Measurements from ENCODE around the gene MCC.

Gene MCC

GRCh38 chr5:113151641-113152379 lies 336.4 kb downstream of the MCC start:
- DNase-seq (ENCODE audit: low spot score in 2 of 2) (no peak), ATAC-seq (replicated peaks; ENCODE audit: extremely low read depth, poor library complexity, severe bottlenecking) (no peak)
- H3K27me3 Mint-ChIP-seq = peaks cover 6% of the 10 kb centered on the region
- H3K4me3 Mint-ChIP-seq = no peak overlapping the region
- no peaks in the 10 kb centered on the region for H3K4me1 Mint-ChIP-seq
- peaks cover 1% of the 10 kb centered on the region for H3K36me3 Mint-ChIP-seq (ENCODE audit: insufficient read depth)
- H3K9me3 Mint-ChIP-seq = no peaks in the 10 kb centered on the region
- H3K27ac Mint-ChIP-seq (ENCODE audit: low read depth) = no peak overlapping the region

- Mint-ChIP-seq H3K4me1 (no peaks in the 10 kb centered on the region), H3K9me3 (no peaks in the 10 kb centered on the region), H3K27ac (ENCODE audit: low read depth) (no peak overlapping the region), H3K36me3 (ENCODE audit: insufficient read depth) (peaks cover 2% of the 10 kb centered on the region), H3K27me3 (peaks cover 6% of the 10 kb centered on the region), H3K4me3 (no peak overlapping the region)
- no peak for DNase-seq (ENCODE audit: low spot score in 2 of 2)
- ATAC-seq (replicated peaks; ENCODE audit: extremely low read depth, poor library complexity, severe bottlenecking) = no peak
These were observed 337.4 kb downstream of the MCC start for GRCh38 chr5:113150821-113151220.

GRCh38 chr5:113150221-113150620 lies 338.0 kb downstream of the MCC start:
- no peak overlapping the region for H3K27ac Mint-ChIP-seq (ENCODE audit: low read depth)
- H3K4me3 Mint-ChIP-seq = no peak overlapping the region
- DNase-seq (ENCODE audit: low spot score in 2 of 2) (no peak), ATAC-seq (replicated peaks; ENCODE audit: extremely low read depth, poor library complexity, severe bottlenecking) (no peak)
- peaks cover 6% of the 10 kb centered on the region for H3K27me3 Mint-ChIP-seq
- H3K9me3 Mint-ChIP-seq = no peaks in the 10 kb centered on the region
- no peaks in the 10 kb centered on the region for H3K4me1 Mint-ChIP-seq
- H3K36me3 Mint-ChIP-seq (ENCODE audit: insufficient read depth) = peaks cover 2% of the 10 kb centered on the region

GRCh38 chr5:113147537-113147936 lies 340.7 kb downstream of the MCC start:
- peaks cover 2% of the 10 kb centered on the region for H3K36me3 Mint-ChIP-seq (ENCODE audit: insufficient read depth)
- H3K4me1 Mint-ChIP-seq = no peaks in the 10 kb centered on the region
- peaks cover 6% of the 10 kb centered on the region for H3K27me3 Mint-ChIP-seq
- H3K9me3 Mint-ChIP-seq = no peaks in the 10 kb centered on the region
- DNase-seq (ENCODE audit: low spot score in 2 of 2) (no peak), ATAC-seq (replicated peaks; ENCODE audit: extremely low read depth, poor library complexity, severe bottlenecking) (no peak)
- no peak overlapping the region for H3K4me3 Mint-ChIP-seq
- H3K27ac Mint-ChIP-seq (ENCODE audit: low read depth) = no peak overlapping the region

- no peak for DNase-seq (ENCODE audit: low spot score in 2 of 2)
- no peak overlapping the region for H3K4me3 Mint-ChIP-seq
- H3K4me1 Mint-ChIP-seq = no peaks in the 10 kb centered on the region
- ATAC-seq (replicated peaks; ENCODE audit: extremely low read depth, poor library complexity, severe bottlenecking) = no peak
- H3K36me3 Mint-ChIP-seq (ENCODE audit: insufficient read depth) = peaks cover 2% of the 10 kb centered on the region
- no peaks in the 10 kb centered on the region for H3K9me3 Mint-ChIP-seq
- H3K27ac Mint-ChIP-seq (ENCODE audit: low read depth) = no peak overlapping the region
- peaks cover 6% of the 10 kb centered on the region for H3K27me3 Mint-ChIP-seq
These were observed 341.1 kb downstream of the MCC start for GRCh38 chr5:113147101-113147508.

GRCh38 chr5:113145757-113146387 lies 342.4 kb downstream of the MCC start:
- peaks cover 2% of the 10 kb centered on the region for H3K36me3 Mint-ChIP-seq (ENCODE audit: insufficient read depth)
- peaks cover 6% of the 10 kb centered on the region for H3K27me3 Mint-ChIP-seq
- no peaks in the 10 kb centered on the region for H3K4me1 Mint-ChIP-seq
- no peaks in the 10 kb centered on the region for H3K9me3 Mint-ChIP-seq
- no peak overlapping the region for H3K4me3 Mint-ChIP-seq
- no peak for ATAC-seq (replicated peaks; ENCODE audit: extremely low read depth, poor library complexity, severe bottlenecking)
- DNase-seq (ENCODE audit: low spot score in 2 of 2) = no peak
- H3K27ac Mint-ChIP-seq (ENCODE audit: low read depth) = no peak overlapping the region

- ATAC-seq (replicated peaks; ENCODE audit: extremely low read depth, poor library complexity, severe bottlenecking) = no peak
- Mint-ChIP-seq H3K4me1 (no peaks in the 10 kb centered on the region), H3K4me3 (no peak overlapping the region), H3K9me3 (no peaks in the 10 kb centered on the region), H3K36me3 (ENCODE audit: insufficient read depth) (peaks cover 2% of the 10 kb centered on the region), H3K27me3 (no peaks in the 10 kb centered on the region), H3K27ac (ENCODE audit: low read depth) (no peak overlapping the region)
- no peak for DNase-seq (ENCODE audit: low spot score in 2 of 2)
These were observed 346.1 kb downstream of the MCC start for GRCh38 chr5:113142186-113142585.

GRCh38 chr5:113140837-113141671 lies 347.2 kb downstream of the MCC start:
- Mint-ChIP-seq H3K9me3 (no peaks in the 10 kb centered on the region), H3K27ac (ENCODE audit: low read depth) (no peak overlapping the region), H3K4me1 (no peaks in the 10 kb centered on the region), H3K27me3 (no peaks in the 10 kb centered on the region), H3K4me3 (no peak overlapping the region), H3K36me3 (ENCODE audit: insufficient read depth) (no peaks in the 10 kb centered on the region)
- ATAC-seq (replicated peaks; ENCODE audit: extremely low read depth, poor library complexity, severe bottlenecking) (no peak), DNase-seq (ENCODE audit: low spot score in 2 of 2) (no peak)

GRCh38 chr5:113133211-113133975 lies 354.9 kb downstream of the MCC start:
- no peak for ATAC-seq (replicated peaks; ENCODE audit: extremely low read depth, poor library complexity, severe bottlenecking)
- Mint-ChIP-seq H3K27ac (ENCODE audit: low read depth) (no peak overlapping the region), H3K4me3 (no peak overlapping the region), H3K36me3 (ENCODE audit: insufficient read depth) (no peaks in the 10 kb centered on the region), H3K4me1 (no peaks in the 10 kb centered on the region), H3K9me3 (no peaks in the 10 kb centered on the region), H3K27me3 (no peaks in the 10 kb centered on the region)
- no peak for DNase-seq (ENCODE audit: low spot score in 2 of 2)

GRCh38 chr5:113132564-113132963 lies 355.7 kb downstream of the MCC start:
- Mint-ChIP-seq H3K36me3 (ENCODE audit: insufficient read depth) (no peaks in the 10 kb centered on the region), H3K4me3 (no peak overlapping the region), H3K4me1 (no peaks in the 10 kb centered on the region)

GRCh38 chr5:113128641-113129330 lies 359.5 kb downstream of the MCC start:
- ATAC-seq (replicated peaks; ENCODE audit: extremely low read depth, poor library complexity, severe bottlenecking) (no peak), DNase-seq (ENCODE audit: low spot score in 2 of 2) (no peak)
- H3K9me3 Mint-ChIP-seq = no peaks in the 10 kb centered on the region
- no peaks in the 10 kb centered on the region for H3K4me1 Mint-ChIP-seq
- H3K36me3 Mint-ChIP-seq (ENCODE audit: insufficient read depth) = no peaks in the 10 kb centered on the region
- no peak overlapping the region for H3K27ac Mint-ChIP-seq (ENCODE audit: low read depth)
- H3K4me3 Mint-ChIP-seq = no peak overlapping the region
- H3K27me3 Mint-ChIP-seq = peaks cover 2% of the 10 kb centered on the region

More at GRCh38 chr5:113132564-113132963, 355.7 kb downstream of the MCC start:
- Mint-ChIP-seq H3K27ac (ENCODE audit: low read depth) (no peak overlapping the region), H3K27me3 (no peaks in the 10 kb centered on the region), H3K9me3 (no peaks in the 10 kb centered on the region)
- DNase-seq (ENCODE audit: low spot score in 2 of 2) (no peak), ATAC-seq (replicated peaks; ENCODE audit: extremely low read depth, poor library complexity, severe bottlenecking) (no peak)

GRCh38 chr5:113128082-113128481 lies 360.2 kb downstream of the MCC start:
- no peak overlapping the region for H3K27ac Mint-ChIP-seq (ENCODE audit: low read depth)
- DNase-seq (ENCODE audit: low spot score in 2 of 2) = no peak

More at GRCh38 chr5:113128082-113128481, 360.2 kb downstream of the MCC start:
- H3K27me3 Mint-ChIP-seq = peaks cover 7% of the 10 kb centered on the region
- ATAC-seq (replicated peaks; ENCODE audit: extremely low read depth, poor library complexity, severe bottlenecking) = no peak
- H3K4me1 Mint-ChIP-seq = no peaks in the 10 kb centered on the region
- no peaks in the 10 kb centered on the region for H3K9me3 Mint-ChIP-seq
- no peaks in the 10 kb centered on the region for H3K36me3 Mint-ChIP-seq (ENCODE audit: insufficient read depth)
- no peak overlapping the region for H3K4me3 Mint-ChIP-seq

All from central memory CD8-positive, alpha-beta T cell (primary cell).